PC-9 (cell line): ENCODE results near the gene RRBP1. TPM values are rescaled to one million over a fixed set of nuclear protein-coding genes. Genes with fewer than 3 reads are reported as not detected.

Experiments used
- BruUV-seq: library from RNA; stranded (reverse); fragments of 400-500 nt; replicated peaks from 2 replicates; lab custom pipeline; 2021; lab: Mats Ljungman, UMichigan
- CTCF ChIA-PET: fragments of 300-600 bp; sonication (Branson Sonifier 250); formaldehyde crosslinking; loops from one replicate; lab custom pipeline; 2022; ENCODE audit warnings: antibody characterized with exemption; lab: Charles Lee
- POLR2A ChIA-PET: fragments of 300-600 bp; sonication (Branson Sonifier 250); formaldehyde crosslinking; loops from one replicate; lab custom pipeline; 2022; ENCODE audit warnings: antibody characterized with exemption; ENCODE audit not compliant: unreplicated experiment; lab: Charles Lee
- DNase-seq, 2 experiments: peaks; one replicate each; pipeline versions ENCODE4 v3.0.0 to v3.0.0-alpha.2; 2015 to 2022; ENCODE audit warnings: mixed read lengths in 1 of 2
- H2AFZ ChIP-seq: fragments of 200-600 bp; sonication (generic); 2 replicates; pipeline ENCODE4 v1.8.1; 2017; ENCODE audit warnings: antibody characterized with exemption
- H3F3A ChIP-seq: fragments of 200-600 bp; sonication (generic); 2 replicates; pipeline ENCODE4 v1.8.1; 2017; ENCODE audit warnings: antibody characterized with exemption, mild to moderate bottlenecking, low read depth; ENCODE audit not compliant: insufficient read depth
- H3K27ac ChIP-seq: fragments of 200-600 bp; sonication (generic); 2 replicates; pipeline ENCODE4 v1.6.1; 2016; ENCODE audit warnings: mixed run types
- H3K27me3 ChIP-seq: fragments of 200-600 bp; sonication (generic); 2 replicates; pipeline ENCODE4 v1.6.1; 2016; ENCODE audit warnings: low read depth, mixed run types; ENCODE audit not compliant: insufficient read depth
- H3K36me3 ChIP-seq: fragments of 200-600 bp; sonication (generic); 2 replicates; pipeline ENCODE4 v1.6.1; 2016; ENCODE audit warnings: low read depth, mixed run types
- H3K4me1 ChIP-seq: fragments of 200-600 bp; sonication (generic); replicated peaks from 2 replicates; pipeline ENCODE4 v1.6.1; 2016; ENCODE audit warnings: mixed run types; ENCODE audit not compliant: insufficient read depth
- H3K4me2 ChIP-seq: fragments of 200-600 bp; sonication (generic); 2 replicates; pipeline ENCODE4 v1.6.1; 2017; ENCODE audit warnings: mixed run types
- H3K4me3 ChIP-seq: fragments of 200-600 bp; sonication (generic); 2 replicates; pipeline ENCODE4 v1.6.1; 2016; ENCODE audit warnings: mixed run types
- H3K79me2 ChIP-seq: fragments of 200-600 bp; sonication (generic); 2 replicates; pipeline ENCODE4 v1.6.1; 2017; ENCODE audit warnings: low read depth, mixed run types
- H3K9me2 ChIP-seq: fragments of 200-600 bp; sonication (generic); 2 replicates; pipeline ENCODE4 v1.8.1; 2017; ENCODE audit warnings: mild to moderate bottlenecking; ENCODE audit not compliant: insufficient read depth
- H3K9me3 ChIP-seq: fragments of 200-600 bp; sonication (generic); 2 replicates; pipeline ENCODE4 v1.8.1; 2016; ENCODE audit warnings: low read depth; ENCODE audit not compliant: insufficient read depth
- H4K20me1 ChIP-seq: fragments of 200-600 bp; sonication (generic); 2 replicates; pipeline ENCODE4 v1.8.1; 2017; ENCODE audit not compliant: insufficient read depth
- EZH2 ChIP-seq: fragments of 200-600 bp; sonication (generic); IDR thresholded peaks from 2 replicates; pipeline ENCODE4 v1.8.0; 2017; ENCODE audit warnings: antibody characterized with exemption, low read depth
- intact Hi-C: fragments of 100-400 bp; cut with micrococcal nuclease; formaldehyde crosslinking; loops from one replicate; pipeline ENCODE4 v1.10.0; 2022; ENCODE audit not compliant: unreplicated experiment
- total RNA-seq: library from RNA; stranded (reverse); gene quantifications from 2 replicates; pipeline ENCODE4 v1.2.3, GENCODE V29; 2021
- TF ChIP-seq, protein P1 (sequence below): fragments of 200-600 bp; sonication (generic); conservative IDR thresholded peaks from 2 replicates; pipeline ENCODE4 v1.6.1; 2017; ENCODE audit warnings: mixed run types, antibody characterized with exemption, mild to moderate bottlenecking, moderate library complexity

Gene RRBP1
- total RNA-seq, 1 experiment from 2014 or later = 144 TPM

DNA sequence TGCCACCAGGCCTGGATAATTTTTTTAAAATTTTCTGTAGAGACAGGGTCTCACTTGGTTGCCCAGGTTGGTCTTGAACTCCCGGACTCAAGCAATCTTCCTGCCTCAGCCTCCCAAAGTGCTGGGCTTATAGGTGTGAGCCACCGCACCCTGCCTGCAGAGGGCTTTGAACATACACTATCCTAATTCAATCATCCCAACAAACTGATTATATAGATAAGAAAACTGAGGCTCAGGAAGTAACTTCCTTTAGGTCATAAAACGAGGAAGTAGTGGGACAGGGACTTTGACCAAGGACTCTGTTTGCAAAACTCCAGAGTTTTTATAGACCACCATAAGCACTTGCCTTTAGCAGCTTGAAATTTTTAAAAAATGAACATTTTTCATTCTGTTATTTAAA, 12.7 kb upstream of the RRBP1 start:
- Histone ChIP-seq H4K20me1 (no peaks in the 10 kb centered on the region), H3K27ac (no peak overlapping the region), H2AFZ (no peak overlapping the region), H3K79me2 (no peaks in the 10 kb centered on the region), H3F3A (no peaks in the 10 kb centered on the region), H3K36me3 (no peaks in the 10 kb centered on the region), H3K4me3 (no peak overlapping the region), H3K27me3 (no peaks in the 10 kb centered on the region), H3K9me3 (no peaks in the 10 kb centered on the region), H3K4me2 (no peak overlapping the region), H3K9me2 (no peaks in the 10 kb centered on the region), H3K4me1 (no peaks in the 10 kb centered on the region)
- no peak for DNase-seq
- no peak for TF ChIP-seq EZH2
- TF ChIP-seq, protein P1, sequence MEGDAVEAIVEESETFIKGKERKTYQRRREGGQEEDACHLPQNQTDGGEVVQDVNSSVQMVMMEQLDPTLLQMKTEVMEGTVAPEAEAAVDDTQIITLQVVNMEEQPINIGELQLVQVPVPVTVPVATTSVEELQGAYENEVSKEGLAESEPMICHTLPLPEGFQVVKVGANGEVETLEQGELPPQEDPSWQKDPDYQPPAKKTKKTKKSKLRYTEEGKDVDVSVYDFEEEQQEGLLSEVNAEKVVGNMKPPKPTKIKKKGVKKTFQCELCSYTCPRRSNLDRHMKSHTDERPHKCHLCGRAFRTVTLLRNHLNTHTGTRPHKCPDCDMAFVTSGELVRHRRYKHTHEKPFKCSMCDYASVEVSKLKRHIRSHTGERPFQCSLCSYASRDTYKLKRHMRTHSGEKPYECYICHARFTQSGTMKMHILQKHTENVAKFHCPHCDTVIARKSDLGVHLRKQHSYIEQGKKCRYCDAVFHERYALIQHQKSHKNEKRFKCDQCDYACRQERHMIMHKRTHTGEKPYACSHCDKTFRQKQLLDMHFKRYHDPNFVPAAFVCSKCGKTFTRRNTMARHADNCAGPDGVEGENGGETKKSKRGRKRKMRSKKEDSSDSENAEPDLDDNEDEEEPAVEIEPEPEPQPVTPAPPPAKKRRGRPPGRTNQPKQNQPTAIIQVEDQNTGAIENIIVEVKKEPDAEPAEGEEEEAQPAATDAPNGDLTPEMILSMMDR = no peak
- intact Hi-C loops = no loop called here
- ChIA-PET POLR2A (no interaction called here), CTCF (no interaction called here)
- BruUV-seq = no TSS peak

DNA sequence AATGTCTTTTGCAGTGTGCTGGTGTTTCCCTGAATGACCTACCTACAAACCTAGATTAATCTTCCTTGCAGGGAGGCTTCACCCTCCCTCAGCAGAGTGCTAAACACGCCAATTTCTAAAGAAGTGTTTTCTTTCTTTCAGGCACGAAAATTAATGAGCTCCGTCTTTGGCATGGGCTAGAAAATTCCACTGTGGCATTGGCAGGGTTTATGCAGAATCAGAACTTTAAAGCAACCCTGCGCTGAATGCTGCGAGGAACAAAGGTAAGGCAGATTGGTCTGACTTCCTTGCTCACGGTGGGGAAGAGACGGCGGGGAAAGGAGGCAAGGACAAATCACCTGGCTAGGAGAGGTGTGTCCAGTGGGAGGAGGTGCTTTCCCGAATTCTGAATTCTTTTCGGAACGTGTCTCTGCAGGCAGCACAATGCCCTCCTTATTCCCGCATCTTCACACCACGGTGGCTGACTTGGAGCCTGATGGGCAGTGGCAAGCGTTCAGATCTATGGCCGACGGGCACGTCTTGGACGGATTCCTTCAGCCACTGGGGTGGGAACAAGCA, 11.5 kb upstream of the RRBP1 start:
- Histone ChIP-seq H3K27me3 (no peaks in the 10 kb centered on the region), H3K27ac (no peak overlapping the region), H3K4me3 (no peak overlapping the region), H3K9me2 (no peaks in the 10 kb centered on the region), H3K4me2 (no peak overlapping the region), H3F3A (no peaks in the 10 kb centered on the region), H3K36me3 (no peaks in the 10 kb centered on the region), H3K79me2 (no peaks in the 10 kb centered on the region), H2AFZ (no peak overlapping the region), H4K20me1 (no peaks in the 10 kb centered on the region), H3K4me1 (no peaks in the 10 kb centered on the region), H3K9me3 (no peaks in the 10 kb centered on the region)
- intact Hi-C loops = no loop called here
- POLR2A ChIA-PET = no interaction called here
- BruUV-seq = no TSS peak
- TF ChIP-seq EZH2 = no peak
- TF ChIP-seq, protein P1 = no peak
- CTCF ChIA-PET = no interaction called here
- DNase-seq = no peak

DNA sequence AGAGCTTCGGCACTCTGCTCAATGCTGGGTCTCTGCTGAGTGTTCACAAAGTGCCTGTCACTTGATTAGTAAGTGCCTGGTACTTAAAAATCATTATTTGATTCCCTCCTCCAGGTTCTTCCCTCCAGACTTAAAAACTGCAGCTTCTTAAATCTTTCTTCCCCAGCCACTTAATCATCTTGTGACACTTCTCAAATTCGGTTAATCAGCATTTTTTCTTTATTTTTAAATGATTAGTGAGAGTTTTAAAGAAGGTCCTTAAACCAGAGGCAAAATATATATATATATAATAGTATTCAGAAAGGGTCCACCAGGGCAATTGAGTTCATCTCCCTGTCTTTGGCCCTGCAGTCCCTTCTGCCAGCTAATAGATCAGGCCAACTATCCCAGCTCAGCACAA, 9.7 kb upstream of the RRBP1 start:
- no TSS peak for BruUV-seq
- Histone ChIP-seq H3K79me2 (no peaks in the 10 kb centered on the region), H3K4me2 (no peak overlapping the region), H3K4me3 (no peak overlapping the region), H4K20me1 (no peaks in the 10 kb centered on the region), H3K36me3 (no peaks in the 10 kb centered on the region), H3K9me2 (no peaks in the 10 kb centered on the region), H3K27me3 (peaks cover 13% of the 10 kb centered on the region), H3F3A (no peaks in the 10 kb centered on the region), H3K9me3 (no peaks in the 10 kb centered on the region), H2AFZ (no peak overlapping the region), H3K27ac (no peak overlapping the region), H3K4me1 (no peaks in the 10 kb centered on the region)
- CTCF ChIA-PET = no interaction called here
- intact Hi-C loops = no loop called here
- DNase-seq = no peak
- TF ChIP-seq EZH2 = no peak
- TF ChIP-seq, protein P1 = no peak
- POLR2A ChIA-PET = interaction anchor here (0.6 kb wide), 1 partner anchor 172 kb away, joined by 5 read pairs; no protein-coding TSS in a partner anchor
